DOHH2 (cell line): Measurements from ENCODE around the gene PDE2A.

ENCODE experiments used
- EZH2phosphoT487 ChIP-seq: fragments of 200-600 bp; sonication (generic); IDR thresholded peaks from 2 replicates; pipeline ENCODE4 v1.6.1; 2017; ENCODE audit warnings: borderline replicate concordance, mild to moderate bottlenecking, antibody characterized with exemption, low read length, moderate library complexity, mixed read lengths
- TF ChIP-seq, protein P1 (sequence below): fragments of 200-600 bp; sonication (generic); IDR thresholded peaks from one replicate; pipeline ENCODE4 v1.5.1; 2014; ENCODE audit warnings: antibody characterized with exemption, mild to moderate bottlenecking, low read depth, low read length; ENCODE audit not compliant: poor library complexity, severe bottlenecking

DNA sequence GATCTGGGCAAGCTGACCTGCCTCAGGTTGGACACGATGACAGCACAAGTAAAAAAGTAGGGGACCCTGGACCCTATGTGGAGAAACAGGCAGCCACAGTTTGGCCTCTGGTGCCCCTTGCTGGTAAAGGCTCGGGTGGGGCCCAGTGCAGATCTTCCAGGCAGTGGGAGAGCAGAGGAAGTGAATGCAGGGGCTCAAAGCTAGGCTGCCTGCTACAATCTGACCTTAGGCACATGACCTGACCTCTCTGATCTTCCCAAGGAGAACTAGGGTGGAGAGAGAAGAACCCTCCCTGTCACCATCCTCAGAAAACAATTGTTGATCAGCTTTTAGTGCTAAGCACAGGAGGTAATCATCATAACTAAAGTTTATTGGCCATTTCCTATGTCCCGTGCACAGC lies 76.5 kb downstream of the PDE2A start:
- TF ChIP-seq, protein P1, sequence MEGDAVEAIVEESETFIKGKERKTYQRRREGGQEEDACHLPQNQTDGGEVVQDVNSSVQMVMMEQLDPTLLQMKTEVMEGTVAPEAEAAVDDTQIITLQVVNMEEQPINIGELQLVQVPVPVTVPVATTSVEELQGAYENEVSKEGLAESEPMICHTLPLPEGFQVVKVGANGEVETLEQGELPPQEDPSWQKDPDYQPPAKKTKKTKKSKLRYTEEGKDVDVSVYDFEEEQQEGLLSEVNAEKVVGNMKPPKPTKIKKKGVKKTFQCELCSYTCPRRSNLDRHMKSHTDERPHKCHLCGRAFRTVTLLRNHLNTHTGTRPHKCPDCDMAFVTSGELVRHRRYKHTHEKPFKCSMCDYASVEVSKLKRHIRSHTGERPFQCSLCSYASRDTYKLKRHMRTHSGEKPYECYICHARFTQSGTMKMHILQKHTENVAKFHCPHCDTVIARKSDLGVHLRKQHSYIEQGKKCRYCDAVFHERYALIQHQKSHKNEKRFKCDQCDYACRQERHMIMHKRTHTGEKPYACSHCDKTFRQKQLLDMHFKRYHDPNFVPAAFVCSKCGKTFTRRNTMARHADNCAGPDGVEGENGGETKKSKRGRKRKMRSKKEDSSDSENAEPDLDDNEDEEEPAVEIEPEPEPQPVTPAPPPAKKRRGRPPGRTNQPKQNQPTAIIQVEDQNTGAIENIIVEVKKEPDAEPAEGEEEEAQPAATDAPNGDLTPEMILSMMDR = no peak
- no peak for TF ChIP-seq EZH2phosphoT487
